22Rv1 (cell line): ENCODE data around the gene IPO13.

Experiments
- CTCF ChIP-seq: fragments of 450-650 bp; IDR thresholded peaks from 2 replicates; pipeline ENCODE4 v1.5.1; 2017; ENCODE audit warnings: mild to moderate bottlenecking
- ZFX ChIP-seq: fragments of 450-650 bp; IDR thresholded peaks from 2 replicates; pipeline ENCODE4 v1.6.1; 2017; ENCODE audit warnings: antibody characterized with exemption, borderline replicate concordance

- TF ChIP-seq CTCF (no peak), ZFX (no peak)
These were observed 50.7 kb downstream of the IPO13 start for GRCh38 chr1:43997295-43997999.
